DMS114 treated with DMSO at 0.1 percent for 48 hours (cell line): Measurements from ENCODE around the gene NUTM2G.
"Not testable (repeated sequence)": the region's sequence is repeated elsewhere in the genome, so short reads cannot be mapped to it uniquely, and the experiment has no call there.

Source experiments
- DNase-seq: peaks from one replicate; lab custom pipeline; 2025; ENCODE audit not compliant: unreplicated experiment; lab: John Stamatoyannopoulos, UW

NUTM2G gene

GRCh38 chr9:96941628-96942027, 13.0 kb downstream of the NUTM2G start:
- not testable (repeated sequence) for DNase-seq

- not testable (repeated sequence) for DNase-seq
These were observed 13.5 kb downstream of the NUTM2G start for GRCh38 chr9:96942181-96942580.

DNA sequence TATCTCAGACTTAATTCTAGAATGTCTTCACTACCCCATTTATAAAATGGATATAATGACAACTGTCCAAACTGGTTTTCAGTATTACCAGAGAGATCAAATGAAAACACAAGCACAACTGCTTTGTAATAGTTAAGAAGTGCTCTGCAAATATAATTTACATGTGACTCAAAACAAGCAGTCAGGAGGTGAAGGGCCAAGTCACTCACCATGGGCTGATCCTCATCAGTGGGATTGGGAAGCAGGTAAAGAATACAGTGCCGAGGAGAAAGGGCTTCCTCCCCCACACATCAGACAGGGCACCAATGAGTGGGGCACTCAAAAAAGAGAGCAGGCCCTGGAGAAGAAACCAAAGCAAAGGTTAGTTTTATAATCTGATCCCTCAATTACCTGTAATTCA, 20.7 kb downstream of the NUTM2G start:
- not testable (repeated sequence) for DNase-seq

DNA sequence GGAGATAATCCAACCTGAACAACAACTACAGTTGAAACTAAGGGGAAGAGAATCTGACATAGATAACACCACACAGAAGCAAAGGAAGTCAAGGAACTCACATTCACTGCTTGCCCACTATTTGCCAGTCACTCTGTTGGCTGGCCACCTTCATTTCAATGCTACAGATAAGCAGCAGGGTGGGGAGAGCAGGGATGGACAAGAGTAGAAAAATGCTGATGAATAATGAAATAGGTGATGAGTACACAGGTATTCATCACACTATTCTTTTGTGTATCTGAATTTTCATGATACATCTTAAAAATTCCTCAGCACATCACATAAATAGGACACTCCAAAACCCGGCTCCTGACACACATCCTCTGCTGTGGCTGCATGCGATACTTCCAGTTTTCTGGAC, 21.9 kb downstream of the NUTM2G start:
- not testable (repeated sequence) for DNase-seq

DNA sequence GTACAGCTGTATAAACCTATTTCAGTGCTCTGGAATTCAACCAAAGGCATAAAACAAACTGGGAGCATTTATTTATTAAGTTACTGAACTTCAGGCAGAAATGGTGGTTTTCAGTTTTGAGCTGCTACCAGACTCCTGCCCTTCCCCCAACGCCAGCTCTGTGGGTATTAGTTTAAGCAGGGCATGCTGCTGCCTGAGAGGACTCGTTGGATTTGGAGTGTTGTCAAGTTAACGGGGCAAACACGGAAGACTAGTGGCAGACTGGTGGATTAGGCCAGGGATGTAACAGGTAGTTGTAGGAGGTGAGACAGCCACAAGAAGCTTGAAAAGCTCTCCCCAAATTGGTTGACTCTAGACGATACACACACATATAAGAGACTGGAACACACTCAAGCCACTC, 38.9 kb downstream of the NUTM2G start:
- DNase-seq, result not testable (repeated sequence)

DNA sequence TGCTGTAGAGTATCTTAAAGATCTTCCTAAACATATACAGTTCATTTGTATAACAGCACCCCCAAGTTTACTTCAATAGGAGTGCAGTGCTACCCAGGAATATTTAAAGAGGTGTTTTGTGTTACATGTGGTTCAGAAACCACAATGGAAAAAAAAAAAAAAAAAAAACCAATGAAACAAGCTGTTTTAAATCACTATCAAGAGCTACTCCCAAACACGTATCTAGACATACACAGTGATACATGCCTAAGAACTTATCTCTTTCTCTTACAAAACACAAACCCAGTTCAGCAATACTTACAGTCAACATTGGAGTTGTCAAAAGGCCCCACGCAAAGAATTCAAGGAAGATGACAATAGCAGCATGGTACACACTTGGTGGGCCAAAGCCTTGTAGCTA, 43.9 kb downstream of the NUTM2G start:
- not testable (repeated sequence) for DNase-seq

DNA sequence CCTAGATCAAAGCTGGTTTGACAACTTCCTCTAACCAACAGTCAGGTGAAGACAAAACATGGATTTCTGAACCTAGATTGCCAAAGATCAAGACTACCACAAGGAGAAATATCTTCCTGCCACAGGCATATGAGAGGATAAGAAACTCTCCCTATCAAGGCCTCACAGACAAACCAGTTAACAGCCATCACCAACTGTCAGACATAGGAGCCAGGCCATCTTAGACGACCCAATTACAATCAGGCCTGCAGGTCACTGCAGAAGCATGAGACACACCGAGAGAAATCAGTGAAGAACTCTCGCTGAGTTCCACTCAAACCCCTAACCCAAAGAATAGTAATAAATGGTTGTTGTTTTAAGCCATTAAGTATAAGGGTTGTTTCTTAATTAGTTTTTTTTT, 45.4 kb downstream of the NUTM2G start:
- not testable (repeated sequence) for DNase-seq

GRCh38 chr9:96983496-96984122, 55.0 kb downstream of the NUTM2G start:
- not testable (repeated sequence) for DNase-seq

GRCh38 chr9:96984139-96984538, 55.5 kb downstream of the NUTM2G start:
- DNase-seq, result not testable (repeated sequence)

GRCh38 chr9:96984887-96985286, 56.2 kb downstream of the NUTM2G start:
- DNase-seq, result not testable (repeated sequence)
